Smooth muscle cell (in vitro differentiated cells): ENCODE results near the gene ECE2. TPM values are rescaled to one million over a fixed set of nuclear protein-coding genes. Genes with fewer than 3 reads are reported as not detected.

Source experiments
- DNase-seq: peaks from one replicate; lab custom pipeline; 2025; ENCODE audit not compliant: unreplicated experiment; lab: John Stamatoyannopoulos, UW
- H2AFZ ChIP-seq: fragments of 200-600 bp; sonication (generic); 2 replicates; pipeline ENCODE4 v1.6.0; 2016; ENCODE audit warnings: antibody characterized with exemption, low read depth, mild to moderate bottlenecking
- H3F3A ChIP-seq: fragments of 200-600 bp; sonication (generic); 2 replicates; pipeline ENCODE4 v1.6.0; 2017; ENCODE audit warnings: antibody characterized with exemption, low read depth
- H3K27ac ChIP-seq: fragments of 200-600 bp; sonication (generic); 2 replicates; pipeline ENCODE4 v1.5.1; 2016; ENCODE audit warnings: low read depth, mild to moderate bottlenecking
- H3K27me3 ChIP-seq: fragments of 200-600 bp; sonication (generic); 2 replicates; pipeline ENCODE4 v1.6.1; 2016; ENCODE audit warnings: low read depth, mild to moderate bottlenecking
- H3K36me3 ChIP-seq: fragments of 200-600 bp; sonication (generic); 2 replicates; pipeline ENCODE4 v1.5.1; 2016; ENCODE audit warnings: low read depth
- H3K4me1 ChIP-seq: fragments of 200-600 bp; sonication (generic); 2 replicates; pipeline ENCODE4 v1.5.1; 2016; ENCODE audit warnings: low read depth
- H3K4me2 ChIP-seq: fragments of 200-600 bp; sonication (generic); 2 replicates; pipeline ENCODE4 v1.6.0; 2016; ENCODE audit warnings: mild to moderate bottlenecking
- H3K4me3 ChIP-seq: fragments of 200-600 bp; sonication (generic); 2 replicates; pipeline ENCODE4 v1.5.1; 2016; ENCODE audit warnings: mild to moderate bottlenecking
- H3K79me2 ChIP-seq: fragments of 200-600 bp; sonication (generic); 2 replicates; pipeline ENCODE4 v1.6.0; 2016; ENCODE audit warnings: low read depth, mild to moderate bottlenecking
- H3K9ac ChIP-seq: fragments of 200-600 bp; sonication (generic); 2 replicates; pipeline ENCODE4 v1.6.0; 2016; ENCODE audit warnings: low read depth
- H3K9me3 ChIP-seq: fragments of 200-600 bp; sonication (generic); replicated peaks from 2 replicates; pipeline ENCODE4 v1.5.1; 2016; ENCODE audit warnings: low read depth
- H4K20me1 ChIP-seq: fragments of 200-600 bp; sonication (generic); 2 replicates; pipeline ENCODE4 v1.6.0; 2016; ENCODE audit warnings: low read depth
- WGBS: methylation state at CpG from one replicate; pipeline ENCODE4 v1.1.7; 2016; ENCODE audit warnings: low lambda C conversion rate; 5-methylcytosine and 5-hydroxymethylcytosine counted together
- polyA plus RNA-seq: library from polyadenylated mRNA; unstranded; fragments of >200 nt; fragmentation: Nextera tagmentation; extraction: Ambion mirVana; gene quantifications from 2 replicates; pipeline ENCODE4 v1.2.1, GENCODE V29; 2016
- total RNA-seq: library from RNA; depleted of rRNA; stranded (reverse); fragments of >200 nt; gene quantifications from 2 replicates; pipeline ENCODE4 v1.2.3, GENCODE V29; 2014
- TF ChIP-seq, protein P1 (sequence below): fragments of 200-600 bp; sonication (generic); IDR thresholded peaks from 2 replicates; pipeline ENCODE4 v1.5.1; 2017; ENCODE audit warnings: borderline replicate concordance, mild to moderate bottlenecking, antibody characterized with exemption; ENCODE audit not compliant: insufficient read depth, poor library complexity, severe bottlenecking

The ECE2 gene
- total and polyA plus RNA-seq, 2 experiments from 2014 or later = not detected

DNA sequence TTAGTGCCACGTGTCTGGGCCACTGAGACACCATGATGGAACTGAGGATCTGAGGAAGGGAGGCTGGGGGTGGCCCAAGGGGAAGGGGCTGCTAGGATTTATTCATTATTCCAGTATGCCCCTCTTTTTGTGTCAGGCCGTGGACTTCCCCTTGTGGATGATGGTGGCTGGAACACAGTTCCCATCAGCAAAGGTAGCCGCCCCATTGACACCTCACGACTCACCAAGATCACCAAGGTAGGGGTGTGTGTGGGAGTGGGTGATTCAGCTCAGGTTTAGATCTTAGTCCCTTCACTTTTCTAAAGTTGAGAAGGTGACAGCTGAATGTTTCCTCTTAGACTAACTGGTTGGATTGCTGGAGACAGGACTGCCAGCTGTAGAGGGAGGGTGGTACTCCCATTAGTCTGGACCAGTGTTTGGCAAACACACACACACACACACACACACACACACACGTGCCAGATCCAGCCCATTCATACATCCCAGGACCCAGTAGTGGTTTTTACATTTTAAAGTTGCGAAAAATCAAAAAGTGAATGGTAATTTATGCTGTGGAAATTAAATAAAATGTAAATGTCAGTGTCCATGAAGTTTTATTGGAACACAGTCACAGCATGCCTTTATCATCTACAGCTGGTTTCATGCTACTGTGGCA is 50.0 kb downstream of the ECE2 start:
- H3K27ac ChIP-seq = peak overlapping the region; percentile 28
- peaks cover 67% of the 10 kb centered on the region for H3K79me2 ChIP-seq
- peaks cover 99% of the 10 kb centered on the region for H4K20me1 ChIP-seq
- no peaks in the 10 kb centered on the region for H3K9me3 ChIP-seq
- no peak overlapping the region for H3K4me3 ChIP-seq
- H3K36me3 ChIP-seq = peaks cover 40% of the 10 kb centered on the region
- H2AFZ ChIP-seq = no peak overlapping the region
- H3K4me2 ChIP-seq = no peak overlapping the region
- H3F3A ChIP-seq = peaks cover 27% of the 10 kb centered on the region
- TF ChIP-seq, protein P1, sequence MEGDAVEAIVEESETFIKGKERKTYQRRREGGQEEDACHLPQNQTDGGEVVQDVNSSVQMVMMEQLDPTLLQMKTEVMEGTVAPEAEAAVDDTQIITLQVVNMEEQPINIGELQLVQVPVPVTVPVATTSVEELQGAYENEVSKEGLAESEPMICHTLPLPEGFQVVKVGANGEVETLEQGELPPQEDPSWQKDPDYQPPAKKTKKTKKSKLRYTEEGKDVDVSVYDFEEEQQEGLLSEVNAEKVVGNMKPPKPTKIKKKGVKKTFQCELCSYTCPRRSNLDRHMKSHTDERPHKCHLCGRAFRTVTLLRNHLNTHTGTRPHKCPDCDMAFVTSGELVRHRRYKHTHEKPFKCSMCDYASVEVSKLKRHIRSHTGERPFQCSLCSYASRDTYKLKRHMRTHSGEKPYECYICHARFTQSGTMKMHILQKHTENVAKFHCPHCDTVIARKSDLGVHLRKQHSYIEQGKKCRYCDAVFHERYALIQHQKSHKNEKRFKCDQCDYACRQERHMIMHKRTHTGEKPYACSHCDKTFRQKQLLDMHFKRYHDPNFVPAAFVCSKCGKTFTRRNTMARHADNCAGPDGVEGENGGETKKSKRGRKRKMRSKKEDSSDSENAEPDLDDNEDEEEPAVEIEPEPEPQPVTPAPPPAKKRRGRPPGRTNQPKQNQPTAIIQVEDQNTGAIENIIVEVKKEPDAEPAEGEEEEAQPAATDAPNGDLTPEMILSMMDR = no peak
- WGBS = 91% methylated on average over 6 of the region's 6 CpGs
- H3K4me1 ChIP-seq = no peaks in the 10 kb centered on the region
- no peak overlapping the region for H3K9ac ChIP-seq
- no peak for DNase-seq
- no peaks in the 10 kb centered on the region for H3K27me3 ChIP-seq

DNA sequence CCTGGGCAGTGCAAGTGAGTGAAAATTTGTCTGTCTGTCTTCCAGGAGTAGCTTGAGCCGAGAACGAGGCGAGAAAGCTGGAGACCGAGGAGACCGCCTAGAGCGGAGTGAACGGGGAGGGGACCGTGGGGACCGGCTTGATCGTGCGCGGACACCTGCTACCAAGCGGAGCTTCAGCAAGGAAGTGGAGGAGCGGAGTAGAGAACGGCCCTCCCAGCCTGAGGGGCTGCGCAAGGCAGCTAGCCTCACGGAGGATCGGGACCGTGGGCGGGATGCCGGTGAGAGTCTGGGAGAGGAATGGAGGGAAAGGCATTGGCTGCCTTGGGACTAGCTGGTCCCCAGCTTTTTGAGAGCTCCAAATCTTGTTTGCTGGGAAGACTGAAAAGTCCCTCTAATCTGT is 51.3 kb downstream of the ECE2 start:
- TF ChIP-seq, protein P1 = no peak
- H3K36me3 ChIP-seq = peaks cover 44% of the 10 kb centered on the region
- H3K9me3 ChIP-seq = no peaks in the 10 kb centered on the region
- H3K4me1 ChIP-seq = no peaks in the 10 kb centered on the region
- H2AFZ ChIP-seq = no peak overlapping the region
- no peak overlapping the region for H3K27ac ChIP-seq
- DNase-seq = no peak
- peaks cover 40% of the 10 kb centered on the region for H3F3A ChIP-seq
- no peak overlapping the region for H3K4me2 ChIP-seq
- H3K9ac ChIP-seq = no peak overlapping the region
- peaks cover 60% of the 10 kb centered on the region for H3K79me2 ChIP-seq
- no peaks in the 10 kb centered on the region for H3K27me3 ChIP-seq
- H4K20me1 ChIP-seq = peaks cover 99% of the 10 kb centered on the region
- 96% methylated on average over 21 of the region's 21 CpGs for WGBS
- H3K4me3 ChIP-seq = no peak overlapping the region

DNA sequence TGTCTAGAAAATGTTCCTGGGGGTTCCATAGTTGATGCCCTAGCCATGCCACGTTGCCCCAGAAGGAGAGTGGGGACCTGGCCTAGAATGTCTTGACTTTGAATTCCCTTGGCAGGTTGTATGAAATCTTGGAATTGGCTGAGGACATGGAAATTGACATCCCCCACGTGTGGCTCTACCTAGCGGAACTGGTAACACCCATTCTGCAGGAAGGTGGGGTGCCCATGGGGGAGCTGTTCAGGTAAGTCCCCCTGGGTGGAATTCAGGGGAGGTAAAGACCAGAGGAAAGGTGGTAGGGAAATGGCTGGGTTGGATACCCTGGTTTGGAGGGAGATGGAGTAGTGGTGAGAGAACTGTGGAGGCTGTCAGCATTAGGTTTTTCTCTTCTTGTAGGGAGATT is 52.7 kb downstream of the ECE2 start:
- Histone ChIP-seq H3K27ac (no peak overlapping the region), H2AFZ (no peak overlapping the region), H3K36me3 (peaks cover 34% of the 10 kb centered on the region), H3K9me3 (no peaks in the 10 kb centered on the region), H3K9ac (no peak overlapping the region), H3K4me1 (no peaks in the 10 kb centered on the region), H3F3A (peaks cover 54% of the 10 kb centered on the region), H3K4me3 (no peak overlapping the region), H3K79me2 (peaks cover 51% of the 10 kb centered on the region), H3K27me3 (no peaks in the 10 kb centered on the region), H3K4me2 (no peak overlapping the region), H4K20me1 (peaks cover 99% of the 10 kb centered on the region)
- no peak for DNase-seq
- WGBS = 48% methylated on average over 3 of the region's 3 CpGs
- TF ChIP-seq, protein P1 = no peak
